SK-N-MC (cell line): ENCODE results near the gene ENG.

Source experiments
- DNase-seq: peaks from one replicate; pipeline ENCODE4 v3.0.0-alpha.2; 2011; ENCODE audit warnings: low read depth, low spot score
- H3K27ac ChIP-seq: fragments of 200-600 bp; sonication (generic); 2 replicates; pipeline ENCODE4 v1.5.1; 2016; ENCODE audit warnings: mixed run types
- H3K36me3 ChIP-seq: fragments of 200-600 bp; sonication (generic); 2 replicates; pipeline ENCODE4 v1.6.1; 2017; ENCODE audit warnings: antibody characterized with exemption, low read length, mixed read lengths; ENCODE audit not compliant: insufficient read depth
- H3K4me3 ChIP-seq: fragments of 200-600 bp; sonication (generic); 2 replicates; pipeline ENCODE4 v1.5.1; 2016
- H3K9ac ChIP-seq: fragments of 200-600 bp; sonication (generic); 2 replicates; pipeline ENCODE4 v1.8.0; 2017; ENCODE audit warnings: mixed run types, mixed read lengths; ENCODE audit not compliant: insufficient read length
- H3K9me3 ChIP-seq: fragments of 200-600 bp; sonication (generic); 2 replicates; pipeline ENCODE4 v1.6.1; 2017; ENCODE audit warnings: low read depth, mild to moderate bottlenecking, antibody characterized with exemption, low read length, moderate library complexity, mixed read lengths
- EZH2 ChIP-seq: fragments of 200-600 bp; sonication (generic); IDR thresholded peaks from one replicate; pipeline ENCODE4 v1.6.1; 2017; ENCODE audit warnings: antibody characterized with exemption
- FOXP2 ChIP-seq: optimal IDR thresholded peaks from 2 replicates; pipeline ENCODE3; 2011; ENCODE audit warnings: mild to moderate bottlenecking, moderate library complexity; ENCODE audit not compliant: insufficient read depth; ENCODE audit errors: extremely low read length, control extremely low read depth
- POLR2AphosphoS5 ChIP-seq: IDR thresholded peaks from 2 replicates; pipeline ENCODE4 v1.6.1; 2012; ENCODE audit warnings: mild to moderate bottlenecking, low read depth, low read length, borderline replicate concordance

ENG gene

GRCh38 chr9:127801955-127802575 lies 52.4 kb downstream of the ENG start:
- H3K9me3 ChIP-seq = no peaks in the 10 kb centered on the region
- TF ChIP-seq POLR2AphosphoS5 (no peak), FOXP2 (no peak), EZH2 (no peak)
- peak overlapping the region; percentile 96 for H3K4me3 ChIP-seq
- peaks cover 5% of the 10 kb centered on the region; the same call in 1 of the 2 replicates for H3K36me3 ChIP-seq
- 0 out of 2 replicates have a peak overlapping the region, but pooled peaks have one; percentile 9 for H3K27ac ChIP-seq
- DNase-seq = no peak
- H3K9ac ChIP-seq = peak overlapping the region; percentile 60

GRCh38 chr9:127796852-127797370 lies 57.5 kb downstream of the ENG start:
- DNase-seq = no peak
- TF ChIP-seq EZH2 = no peak
- TF ChIP-seq FOXP2 = no peak
- TF ChIP-seq POLR2AphosphoS5 = no peak
- peaks cover 6% of the 10 kb centered on the region; the same call in 1 of the 2 replicates for H3K36me3 ChIP-seq
- no peak overlapping the region for H3K9ac ChIP-seq
- no peaks in the 10 kb centered on the region for H3K9me3 ChIP-seq
- no peak overlapping the region for H3K4me3 ChIP-seq
- no peak overlapping the region for H3K27ac ChIP-seq

- no peak for DNase-seq
- Histone ChIP-seq H3K9me3 (no peaks in the 10 kb centered on the region), H3K36me3 (peaks cover 10% of the 10 kb centered on the region; the same call in 1 of the 2 replicates), H3K4me3 (no peak overlapping the region), H3K27ac (no peak overlapping the region), H3K9ac (no peak overlapping the region)
- no peak for TF ChIP-seq EZH2
- no peak for TF ChIP-seq FOXP2
These were observed 58.1 kb downstream of the ENG start for GRCh38 chr9:127796225-127796813.

- no peaks in the 10 kb centered on the region for H3K9me3 ChIP-seq
- H3K36me3 ChIP-seq = peaks cover 31% of the 10 kb centered on the region
- no peak for DNase-seq
- no peak overlapping the region for H3K9ac ChIP-seq
- no peak overlapping the region for H3K4me3 ChIP-seq
- H3K27ac ChIP-seq = peak overlapping the region; percentile 78; the same call in 1 of the 2 replicates
- no peak for TF ChIP-seq EZH2
- TF ChIP-seq POLR2AphosphoS5 = peak; percentile 32; the same call in 1 of the 2 replicates
- no peak for TF ChIP-seq FOXP2
These were observed 60.3 kb downstream of the ENG start for GRCh38 chr9:127794001-127794791.

- Histone ChIP-seq H3K4me3 (no peak overlapping the region), H3K27ac (peak overlapping the region; percentile 78), H3K9me3 (no peaks in the 10 kb centered on the region), H3K9ac (no peak overlapping the region), H3K36me3 (peaks cover 41% of the 10 kb centered on the region)
- TF ChIP-seq EZH2 = no peak
- TF ChIP-seq POLR2AphosphoS5 = no peak
- TF ChIP-seq FOXP2 = no peak
- no peak for DNase-seq
These were observed 61.3 kb downstream of the ENG start for GRCh38 chr9:127793093-127793708.

DNA sequence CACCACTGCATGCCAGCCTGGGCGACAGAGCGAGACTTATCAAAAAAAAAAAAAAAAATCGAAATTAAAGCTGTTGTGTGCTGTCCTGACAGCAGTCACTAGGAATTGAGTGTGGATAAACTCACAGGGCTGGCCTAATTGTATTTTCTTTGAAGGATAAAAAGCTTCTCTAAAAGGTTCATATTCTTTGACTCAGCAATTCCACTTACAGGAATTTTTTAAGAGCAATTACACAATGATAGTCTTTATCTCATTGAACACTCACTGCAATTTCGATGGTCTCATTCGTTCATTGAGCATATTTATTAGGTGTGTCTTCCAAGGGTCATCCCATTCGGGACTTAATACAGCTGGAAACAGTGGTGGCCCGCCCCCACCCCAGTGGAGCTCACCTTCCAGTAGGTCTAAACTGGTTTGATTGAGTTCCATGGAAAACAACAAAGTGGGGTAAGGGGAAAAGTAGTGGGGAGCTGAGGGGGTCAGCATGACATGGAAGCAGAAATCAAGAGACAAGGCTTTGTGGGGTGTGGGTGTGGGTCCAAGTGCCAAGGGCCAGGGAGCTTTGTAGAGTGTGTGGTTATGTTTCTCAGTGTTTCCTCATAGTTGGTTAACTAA lies 61.9 kb downstream of the ENG start:
- no peak overlapping the region for H3K4me3 ChIP-seq
- H3K36me3 ChIP-seq = peaks cover 47% of the 10 kb centered on the region
- H3K9me3 ChIP-seq = no peaks in the 10 kb centered on the region
- peak overlapping the region; percentile 75; the same call in 1 of the 2 replicates for H3K27ac ChIP-seq
- no peak overlapping the region for H3K9ac ChIP-seq
- DNase-seq = no peak
- TF ChIP-seq EZH2 (no peak), POLR2AphosphoS5 (no peak; the same call in 1 of the 2 replicates), FOXP2 (no peak)

- H3K4me3 ChIP-seq = no peak overlapping the region
- H3K36me3 ChIP-seq = peaks cover 54% of the 10 kb centered on the region
- no peaks in the 10 kb centered on the region for H3K9me3 ChIP-seq
- no peak for TF ChIP-seq POLR2AphosphoS5
- TF ChIP-seq FOXP2 = no peak
- TF ChIP-seq EZH2 = no peak
- H3K27ac ChIP-seq = no peak overlapping the region
- no peak overlapping the region for H3K9ac ChIP-seq
- no peak for DNase-seq
These were observed 63.4 kb downstream of the ENG start for GRCh38 chr9:127791085-127791484.
